SU-DHL-6 (cell line): ENCODE results near the gene BLOC1S6.

Source experiments
- H2AFZ ChIP-seq: fragments of 200-600 bp; sonication (generic); 2 replicates; pipeline ENCODE4 v1.6.1; 2014; ENCODE audit warnings: low read depth, mild to moderate bottlenecking, moderate library complexity, mixed read lengths, antibody characterized with exemption, low read length; ENCODE audit not compliant: severe bottlenecking
- H3F3A ChIP-seq: fragments of 200-600 bp; shearing (Covaris generic); 2 replicates; pipeline ENCODE4 v1.6.0; 2016; ENCODE audit warnings: antibody characterized with exemption, mild to moderate bottlenecking; ENCODE audit not compliant: insufficient read depth
- H3K27ac ChIP-seq: fragments of 200-600 bp; sonication (generic); 2 replicates; pipeline ENCODE4 v1.5.1; 2016; ENCODE audit warnings: low read depth, mild to moderate bottlenecking, low read length, moderate library complexity, mixed read lengths
- H3K27me3 ChIP-seq: fragments of 200-600 bp; sonication (generic), shearing (Covaris generic); 2 replicates; pipeline ENCODE4 v1.6.0; 2014; ENCODE audit warnings: mild to moderate bottlenecking, low read length
- H3K36me3 ChIP-seq: fragments of 200-600 bp; sonication (generic); 2 replicates; pipeline ENCODE4 v1.6.1; 2014; ENCODE audit warnings: mild to moderate bottlenecking, low read length, mixed read lengths
- H3K4me2 ChIP-seq: fragments of 300-600, 200-600 bp; shearing (Covaris generic), sonication (generic); 2 replicates; pipeline ENCODE4 v1.6.0; 2014; ENCODE audit warnings: low read length, low read depth, mild to moderate bottlenecking; ENCODE audit not compliant: poor library complexity, severe bottlenecking
- H3K4me3 ChIP-seq: fragments of 200-600 bp; sonication (generic); 2 replicates; pipeline ENCODE4 v1.5.1; 2014; ENCODE audit warnings: antibody characterized with exemption, low read length, mild to moderate bottlenecking, mixed read lengths; ENCODE audit not compliant: insufficient read depth, poor library complexity, severe bottlenecking
- H3K79me2 ChIP-seq: fragments of 200-600 bp; sonication (generic); 2 replicates; pipeline ENCODE4 v1.6.1; 2014; ENCODE audit warnings: mild to moderate bottlenecking, low read length, moderate library complexity; ENCODE audit not compliant: insufficient read depth
- H3K9ac ChIP-seq: fragments of 200-600 bp; sonication (generic); 2 replicates; pipeline ENCODE4 v1.7.0; 2014; ENCODE audit warnings: mild to moderate bottlenecking, low read length
- H3K9me2 ChIP-seq: fragments of 200-600 bp; sonication (generic); replicated peaks from 2 replicates; pipeline ENCODE4 v1.6.1; 2014; ENCODE audit warnings: low read length; ENCODE audit not compliant: insufficient read depth
- H3K9me3 ChIP-seq: fragments of 200-600 bp; sonication (generic); 2 replicates; pipeline ENCODE4 v1.6.1; 2014; ENCODE audit warnings: low read length, mixed read lengths; ENCODE audit not compliant: insufficient read depth
- H4K20me1 ChIP-seq: fragments of 200-600 bp; sonication (generic); 2 replicates; pipeline ENCODE4 v1.6.1; 2014; ENCODE audit warnings: low read depth, mild to moderate bottlenecking, antibody characterized with exemption, low read length, moderate library complexity, mixed read lengths
- EZH2phosphoT487 ChIP-seq: fragments of 200-600 bp; sonication (generic), shearing (Covaris generic); conservative IDR thresholded peaks from 2 replicates; pipeline ENCODE4 v1.6.1; 2018; ENCODE audit warnings: mild to moderate bottlenecking, antibody characterized with exemption, low read length, moderate library complexity, mixed read lengths
- TF ChIP-seq, protein P1 (sequence below): fragments of 200-600 bp; sonication (generic); IDR thresholded peaks from one replicate; pipeline ENCODE4 v1.5.1; 2017; ENCODE audit warnings: antibody characterized with exemption, mild to moderate bottlenecking, low read length, moderate library complexity; ENCODE audit not compliant: insufficient read depth, poor library complexity, severe bottlenecking

BLOC1S6 gene

GRCh38 chr15:45631776-45632175 is 44.6 kb downstream of the BLOC1S6 start:
- Histone ChIP-seq H3K9me3 (no peaks in the 10 kb centered on the region), H3F3A (no peaks in the 10 kb centered on the region), H3K27ac (no peak overlapping the region), H3K27me3 (no peaks in the 10 kb centered on the region), H3K4me3 (no peak overlapping the region), H3K9me2 (no peaks in the 10 kb centered on the region), H4K20me1 (no peaks in the 10 kb centered on the region), H3K36me3 (no peaks in the 10 kb centered on the region), H3K79me2 (no peaks in the 10 kb centered on the region), H3K4me2 (no peak overlapping the region), H3K9ac (no peak overlapping the region), H2AFZ (no peak overlapping the region)
- TF ChIP-seq, protein P1, sequence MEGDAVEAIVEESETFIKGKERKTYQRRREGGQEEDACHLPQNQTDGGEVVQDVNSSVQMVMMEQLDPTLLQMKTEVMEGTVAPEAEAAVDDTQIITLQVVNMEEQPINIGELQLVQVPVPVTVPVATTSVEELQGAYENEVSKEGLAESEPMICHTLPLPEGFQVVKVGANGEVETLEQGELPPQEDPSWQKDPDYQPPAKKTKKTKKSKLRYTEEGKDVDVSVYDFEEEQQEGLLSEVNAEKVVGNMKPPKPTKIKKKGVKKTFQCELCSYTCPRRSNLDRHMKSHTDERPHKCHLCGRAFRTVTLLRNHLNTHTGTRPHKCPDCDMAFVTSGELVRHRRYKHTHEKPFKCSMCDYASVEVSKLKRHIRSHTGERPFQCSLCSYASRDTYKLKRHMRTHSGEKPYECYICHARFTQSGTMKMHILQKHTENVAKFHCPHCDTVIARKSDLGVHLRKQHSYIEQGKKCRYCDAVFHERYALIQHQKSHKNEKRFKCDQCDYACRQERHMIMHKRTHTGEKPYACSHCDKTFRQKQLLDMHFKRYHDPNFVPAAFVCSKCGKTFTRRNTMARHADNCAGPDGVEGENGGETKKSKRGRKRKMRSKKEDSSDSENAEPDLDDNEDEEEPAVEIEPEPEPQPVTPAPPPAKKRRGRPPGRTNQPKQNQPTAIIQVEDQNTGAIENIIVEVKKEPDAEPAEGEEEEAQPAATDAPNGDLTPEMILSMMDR: no peak
- TF ChIP-seq EZH2phosphoT487: no peak

- peak within 1 kb of the TSS; percentile 80 for H2AFZ ChIP-seq
- no peaks in the 10 kb centered on the region for H3K9me2 ChIP-seq
- H3K27ac ChIP-seq: no peak within 1 kb of the TSS
- no peaks in the 10 kb centered on the region for H3F3A ChIP-seq
- no peaks in the 10 kb centered on the region for H4K20me1 ChIP-seq
- peak within 1 kb of the TSS; percentile 43; the same call in 1 of the 2 replicates for H3K9ac ChIP-seq
- H3K9me3 ChIP-seq: no peaks in the 10 kb centered on the region
- no peaks in the 10 kb centered on the region for H3K36me3 ChIP-seq
- no peak for TF ChIP-seq EZH2phosphoT487
- TF ChIP-seq, protein P1: no peak
- H3K79me2 ChIP-seq: no peaks in the 10 kb centered on the region
- peak within 1 kb of the TSS; percentile 49 for H3K4me3 ChIP-seq
- H3K4me2 ChIP-seq: peak within 1 kb of the TSS; percentile 62
- no peaks in the 10 kb centered on the region for H3K27me3 ChIP-seq
Observed at GRCh38 chr15:45634432-45635190, 47.4 kb downstream of the BLOC1S6 start, which contains the start of gene SQOR. Gene SQOR, plus strand, starts transcription at chr15:45635029. Its CDS starts 23,895 bp downstream, at chr15:45658924.

DNA sequence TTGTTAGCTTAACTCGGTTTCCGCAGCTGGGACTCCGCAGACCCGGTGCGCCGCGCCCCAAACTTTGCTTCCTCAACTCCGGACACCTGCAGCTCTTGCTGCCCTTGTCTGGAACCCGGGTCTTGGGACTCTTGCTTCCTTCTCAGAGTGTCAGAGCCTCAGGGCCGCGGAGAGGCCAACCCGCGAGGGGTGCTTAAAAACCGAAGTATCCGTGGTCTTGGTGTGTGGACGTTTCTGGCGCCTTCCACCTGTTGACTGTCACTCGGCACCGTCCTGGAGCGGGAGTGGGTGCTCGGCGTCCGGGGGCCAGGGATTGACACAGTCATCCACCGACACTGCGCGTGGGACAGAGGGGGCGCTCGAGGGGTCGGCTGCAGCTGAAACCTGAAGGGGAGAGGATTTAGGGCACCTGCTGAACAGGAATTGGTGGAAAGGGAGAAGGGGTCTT is 48.0 kb downstream of the BLOC1S6 start:
- H3K4me2 ChIP-seq: peak overlapping the region; percentile 62
- H3K4me3 ChIP-seq: peak overlapping the region; percentile 49
- peak overlapping the region; percentile 43; the same call in 1 of the 2 replicates for H3K9ac ChIP-seq
- no peaks in the 10 kb centered on the region for H3K79me2 ChIP-seq
- H3K27me3 ChIP-seq: no peaks in the 10 kb centered on the region
- no peak overlapping the region for H3K27ac ChIP-seq
- no peaks in the 10 kb centered on the region for H4K20me1 ChIP-seq
- no peaks in the 10 kb centered on the region for H3F3A ChIP-seq
- no peaks in the 10 kb centered on the region for H3K36me3 ChIP-seq
- H3K9me2 ChIP-seq: no peaks in the 10 kb centered on the region
- peak overlapping the region; percentile 80 for H2AFZ ChIP-seq
- no peak for TF ChIP-seq EZH2phosphoT487
- TF ChIP-seq, protein P1: peak; percentile 40
- no peaks in the 10 kb centered on the region for H3K9me3 ChIP-seq
